ENCODE data around the gene CPPED1.

GRCh38 chr16:12664164-12664733 lies 139.4 kb downstream of the CPPED1 start:
- TF ChIP-seq CTCF (conservative IDR thresholded peaks at IDR 0.05 in 1 of 2, IDR thresholded peaks at IDR 0.05 in 1 of 2; ENCODE audit: low read depth in 1 of 2, low read length in 2 of 2), result no peak
- TF ChIP-seq EZH2 (IDR thresholded peaks at IDR 0.05; ENCODE audit: low read length, missing control alignments), result no peak

All from fibroblast of lung (primary cell).